ENCODE data around the gene NCLN.
A peak's percentile ranks its signal among the peaks of the same experiment; 100 is the strongest.
"Not testable (repeated sequence)": the region's sequence is repeated elsewhere in the genome, so short reads cannot be mapped to it uniquely, and the experiment has no call there.

Gene NCLN

GRCh38 chr19:3185461-3186159 is at the start of gene NCLN:
TSS of gene NCLN (plus strand) at chr19:3185930. CDS start at chr19:3186031, 101 bp downstream.
- FAIRE-seq, result peak; percentile 55

GRCh38 chr19:3135961-3136683 is 49.6 kb upstream of the NCLN start, which contains the start of gene GNA15:
TSS of gene GNA15 (plus strand) at chr19:3136033. CDS start at chr19:3136451, 418 bp downstream.
- no peak for FAIRE-seq

GRCh38 chr19:3136684-3137055 is 49.1 kb upstream of the NCLN start:
- FAIRE-seq, result no peak

GRCh38 chr19:3137119-3137518 is 48.6 kb upstream of the NCLN start:
- no peak for FAIRE-seq

- no peak for FAIRE-seq
Observed at GRCh38 chr19:3138268-3138667, 47.5 kb upstream of the NCLN start.

- FAIRE-seq, result no peak
Observed at GRCh38 chr19:3140667-3141038, 45.1 kb upstream of the NCLN start.

GRCh38 chr19:3142292-3142670 is 43.4 kb upstream of the NCLN start:
- FAIRE-seq, result no peak

GRCh38 chr19:3142781-3143337 is 42.9 kb upstream of the NCLN start:
- no peak for FAIRE-seq

- no peak for FAIRE-seq
Observed at GRCh38 chr19:3145909-3146676, 39.6 kb upstream of the NCLN start.

GRCh38 chr19:3146677-3147100 is 39.0 kb upstream of the NCLN start:
- FAIRE-seq, result no peak

- no peak for FAIRE-seq
Observed at GRCh38 chr19:3148503-3148902, 37.2 kb upstream of the NCLN start.

GRCh38 chr19:3149089-3149488 is 36.6 kb upstream of the NCLN start:
- FAIRE-seq, result no peak

GRCh38 chr19:3149526-3150505 is 35.9 kb upstream of the NCLN start:
- no peak for FAIRE-seq

GRCh38 chr19:3150739-3151329 is 34.9 kb upstream of the NCLN start:
- no peak for FAIRE-seq

GRCh38 chr19:3151563-3152418 is 33.9 kb upstream of the NCLN start:
- FAIRE-seq, result no peak

GRCh38 chr19:3152419-3152780 is 33.3 kb upstream of the NCLN start:
- FAIRE-seq, result no peak

GRCh38 chr19:3153286-3154230 is 32.2 kb upstream of the NCLN start:
- FAIRE-seq, result no peak

GRCh38 chr19:3154447-3154846 is 31.3 kb upstream of the NCLN start:
- not testable (repeated sequence) for FAIRE-seq

- FAIRE-seq, result no peak
Observed at GRCh38 chr19:3154957-3155736, 30.6 kb upstream of the NCLN start.
